Measurements from ENCODE around the gene PEX3.

GRCh38 chr6:143527677-143528076 lies 77.1 kb downstream of the PEX3 start:
- no peak for TF ChIP-seq CTCF (IDR thresholded peaks at IDR 0.05)
- TF ChIP-seq POLR2A (IDR thresholded peaks at IDR 0.05) = no peak
- TF ChIP-seq POLR2AphosphoS5 (IDR thresholded peaks at IDR 0.05) = no peak
